Measurements from ENCODE around the gene NIPA2.

- TF ChIP-seq CTCF (IDR thresholded peaks at IDR 0.05; ENCODE audit: low read depth, low read length, poor library complexity, severe bottlenecking) (no peak), EZH2phosphoT487 (IDR thresholded peaks at IDR 0.05; ENCODE audit: borderline replicate concordance, low read length) (no peak)
Observed at GRCh38 chr15:22913646-22914380, 75.3 kb downstream of the NIPA2 start.

Measured in DOHH2 (cell line).